H1 (cell line): ENCODE data around the gene COLEC11. TPM values are rescaled to one million over a fixed set of nuclear protein-coding genes. Genes with fewer than 3 reads are reported as not detected.

ENCODE experiments used
- CTCF ChIA-PET: fragments of 300-600 bp; sonication (Branson Sonifier 250); formaldehyde crosslinking; loops from one replicate; lab custom pipeline; 2021; ENCODE audit not compliant: partially characterized antibody; lab: Charles Lee
- POLR2A ChIA-PET: fragments of 300-600 bp; sonication (Branson Sonifier 250); formaldehyde crosslinking; loops from one replicate; lab custom pipeline; 2021; ENCODE audit warnings: inconsistent platforms; ENCODE audit not compliant: partially characterized antibody; lab: Charles Lee
- DNase-seq, 2 experiments: peaks; one replicate each; pipeline versions ENCODE4 v3.0.0 to v3.0.0-alpha.2; 2010 to 2022; ENCODE audit warnings: low spot score in 2 of 2, low read depth in 1 of 2, mixed read lengths in 1 of 2
- FAIRE-seq: peaks from 2 replicates; lab custom pipeline; 2011; peaks lifted over from hg19 to GRCh38; lab: Jason Lieb, UNC
- H2AFZ ChIP-seq: 2 replicates; pipeline ENCODE4 v1.8.1; 2012; ENCODE audit warnings: low read length, inconsistent platforms
- H2AK5ac ChIP-seq: 2 replicates; pipeline ENCODE4 v1.6.1; 2013; ENCODE audit warnings: low read depth, low read length
- H2BK120ac ChIP-seq: replicated peaks from 2 replicates; pipeline ENCODE3; 2013; ENCODE audit warnings: low read depth, low read length, inconsistent platforms
- H2BK12ac ChIP-seq: 2 replicates; pipeline ENCODE4 v1.6.1; 2013; ENCODE audit warnings: low read depth, low read length
- H2BK15ac ChIP-seq: 2 replicates; pipeline ENCODE4 v1.6.1; 2013; ENCODE audit warnings: low read length
- H2BK20ac ChIP-seq: 2 replicates; pipeline ENCODE4 v1.6.1; 2013; ENCODE audit warnings: low read length
- H2BK5ac ChIP-seq: 2 replicates; pipeline ENCODE4 v1.6.1; 2013; ENCODE audit warnings: low read depth, low read length
- H3K14ac ChIP-seq: 2 replicates; pipeline ENCODE4 v1.6.1; 2013; ENCODE audit warnings: inconsistent platforms; ENCODE audit not compliant: insufficient read length
- H3K18ac ChIP-seq: 2 replicates; pipeline ENCODE4 v1.6.1; 2013; ENCODE audit warnings: low read length; ENCODE audit errors: extremely low read depth
- H3K23ac ChIP-seq: 2 replicates; pipeline ENCODE4 v1.6.1; 2013; ENCODE audit warnings: inconsistent platforms; ENCODE audit not compliant: insufficient read length
- H3K23me2 ChIP-seq: 2 replicates; pipeline ENCODE4 v1.6.1; 2013; ENCODE audit warnings: low read depth, low read length
- H3K27ac ChIP-seq: 2 replicates; pipeline ENCODE4 v1.6.1; 2011; ENCODE audit warnings: low read depth, low read length, inconsistent platforms
- H3K27me3 ChIP-seq, 4 experiments: replicated peaks in 1 of 4; 1 replicate in 1 of 4; 2 replicates in 3 of 4; pipeline versions ENCODE4 v1.6.1 to v1.8.1; 2011 to 2013; ENCODE audit warnings: low read length in 3 of 4, mild to moderate bottlenecking in 3 of 4, inconsistent platforms in 2 of 4, mixed read lengths in 2 of 4, moderate library complexity in 1 of 4; ENCODE audit not compliant: control insufficient read depth in 3 of 4, insufficient read depth in 3 of 4; ENCODE audit errors: extremely low read depth in 1 of 4
- H3K36me3 ChIP-seq, 4 experiments: 2 replicates each; pipeline versions ENCODE4 v1.6.1 to v1.8.1; 2011 to 2013; ENCODE audit warnings: mild to moderate bottlenecking in 4 of 4, low read length in 3 of 4, moderate library complexity in 2 of 4, control low read depth in 1 of 4, inconsistent platforms in 1 of 4; ENCODE audit not compliant: insufficient read depth in 4 of 4, control insufficient read depth in 2 of 4
- H3K4ac ChIP-seq: replicated peaks from 2 replicates; pipeline ENCODE3; 2013; ENCODE audit warnings: low read length, low read depth, mixed read lengths, inconsistent platforms; ENCODE audit not compliant: insufficient read length
- H3K4me1 ChIP-seq, 4 experiments: replicated peaks in 1 of 4; 1 replicate in 1 of 4; 2 replicates in 3 of 4; pipeline versions ENCODE4 v1.6.1 to v1.8.1; 2011 to 2013; ENCODE audit warnings: low read length in 3 of 4, inconsistent platforms in 2 of 4, mixed read lengths in 1 of 4; ENCODE audit not compliant: insufficient read depth in 4 of 4, control insufficient read depth in 3 of 4
- H3K4me2 ChIP-seq, 2 experiments: 2 replicates each; pipeline versions ENCODE4 v1.6.1 to v1.8.1; 2011 to 2013; ENCODE audit warnings: low read depth in 2 of 2, low read length in 2 of 2, control low read depth in 1 of 2, inconsistent platforms in 1 of 2, mild to moderate bottlenecking in 1 of 2; ENCODE audit not compliant: insufficient read depth in 1 of 2
- H3K4me3 ChIP-seq, 4 experiments: fragments of 200-600, 300-600 bp in 1 of 4; sonication (generic), shearing (Covaris generic), sonication (Bioruptor Twin) in 1 of 4; 2 replicates each; pipeline versions ENCODE4 v1.5.1 to v1.8.1; 2011 to 2016; ENCODE audit warnings: low read length in 4 of 4, low read depth in 3 of 4, control low read depth in 2 of 4, inconsistent platforms in 2 of 4, mild to moderate bottlenecking in 2 of 4, mixed read lengths in 1 of 4, moderate library complexity in 1 of 4; ENCODE audit not compliant: insufficient read depth in 2 of 4; ENCODE audit errors: extremely low read depth in 1 of 4
- H3K56ac ChIP-seq: replicated peaks from 2 replicates; pipeline ENCODE3; 2013; ENCODE audit warnings: low read depth, mild to moderate bottlenecking, mixed read lengths, low read length, inconsistent platforms; ENCODE audit not compliant: insufficient read length
- H3K79me1 ChIP-seq: 2 replicates; pipeline ENCODE4 v1.6.1; 2013; ENCODE audit warnings: low read depth, low read length, control low read depth
- H3K79me2 ChIP-seq, 2 experiments: 2 replicates each; pipeline versions ENCODE4 v1.6.1 to v1.8.1; 2012 to 2013; ENCODE audit warnings: low read length in 2 of 2, mild to moderate bottlenecking in 2 of 2, inconsistent platforms in 1 of 2; ENCODE audit not compliant: insufficient read depth in 2 of 2, control insufficient read depth in 1 of 2
- H3K9ac ChIP-seq, 4 experiments: replicated peaks in 1 of 4; 1 replicate in 1 of 4; 2 replicates in 3 of 4; pipeline versions ENCODE4 v1.6.1 to v1.8.1; 2011 to 2013; ENCODE audit warnings: low read depth in 3 of 4, low read length in 3 of 4, control low read depth in 2 of 4, mild to moderate bottlenecking in 2 of 4, moderate library complexity in 2 of 4, inconsistent platforms in 1 of 4; ENCODE audit errors: extremely low read depth in 1 of 4
- H3K9me3 ChIP-seq, 2 experiments: 2 replicates each; pipeline versions ENCODE4 v1.6.1 to v1.8.1; 2012 to 2013; ENCODE audit warnings: mild to moderate bottlenecking in 2 of 2, moderate library complexity in 2 of 2, control low read depth in 1 of 2, inconsistent platforms in 1 of 2, low read depth in 1 of 2, low read length in 1 of 2, mixed read lengths in 1 of 2; ENCODE audit not compliant: insufficient read depth in 2 of 2
- H4K20me1 ChIP-seq, 2 experiments: replicated peaks in 1 of 2; 2 replicates each; pipeline versions ENCODE3 to v1.8.1; 2011 to 2013; ENCODE audit warnings: inconsistent platforms in 2 of 2, low read length in 2 of 2, mild to moderate bottlenecking in 1 of 2; ENCODE audit not compliant: insufficient read depth in 2 of 2, control insufficient read depth in 1 of 2
- H4K5ac ChIP-seq: 2 replicates; pipeline ENCODE4 v1.6.1; 2013; ENCODE audit warnings: low read length, low read depth, mixed read lengths, inconsistent platforms; ENCODE audit not compliant: insufficient read length
- H4K8ac ChIP-seq: 2 replicates; pipeline ENCODE4 v1.8.0; 2013; ENCODE audit warnings: mild to moderate bottlenecking, moderate library complexity, low read length, inconsistent platforms; ENCODE audit not compliant: insufficient read depth; ENCODE audit errors: extremely low read depth
- H4K91ac ChIP-seq: replicated peaks from 2 replicates; pipeline ENCODE3; 2013; ENCODE audit warnings: low read length, mixed read lengths, inconsistent platforms; ENCODE audit not compliant: insufficient read length
- SIRT6 ChIP-seq: IDR thresholded peaks from one replicate; pipeline ENCODE4 v1.7.1; 2012; ENCODE audit warnings: low read length, inconsistent platforms
- WGBS, 2 experiments: shearing (Covaris generic) in 1 of 2; methylation state at CpG; one replicate each; pipeline versions ENCODE4 v1.1.6 to v1.1.7; 2013 to 2015; ENCODE audit warnings: low lambda C conversion rate in 2 of 2, mixed read lengths in 2 of 2, inconsistent platforms in 1 of 2, low coverage in 1 of 2, missing lambda C conversion rate in 1 of 2; ENCODE audit not compliant: insufficient replicate concordance in 2 of 2, insufficient coverage in 1 of 2, insufficient read length in 1 of 2; ENCODE audit errors: extremely low coverage in 1 of 2, missing lambda C conversion rate in 1 of 2; 5-methylcytosine and 5-hydroxymethylcytosine counted together
- polyA plus RNA-seq, 7 experiments: library from polyadenylated mRNA; depleted of rRNA in 3 of 7; stranded (reverse) in 5 of 7; unstranded in 2 of 7; fragments of >200 nt in 5 of 7; fragments of 200-250 nt in 2 of 7; gene quantifications; 1 replicate in 5 of 7; 2 replicates in 1 of 7; 4 replicates in 1 of 7; pipeline versions ENCODE4 v1.2.1 to v1.2.3, GENCODE V29; 2011 to 2013; ENCODE audit warnings: missing spikeins in 2 of 7, mixed read lengths in 2 of 7
- total RNA-seq: library from RNA; stranded (reverse); fragmentation: NEBNext Ultra II Directional; extraction: Animal tissue kit (Norgen Biotek cat#: 25700); gene quantifications from 2 replicates; pipeline ENCODE4 v1.2.1, GENCODE V29; 2021
- TF ChIP-seq, protein P1 (sequence below): IDR thresholded peaks from 2 replicates; pipeline ENCODE4 v1.6.1; 2012; ENCODE audit warnings: inconsistent platforms

Gene COLEC11
- total and polyA plus RNA-seq, 2 of the 8 experiments (the other 6 are each of a cell fraction or from before 2014, with no cell fraction given): 0.47 to 0.80 TPM

DNA sequence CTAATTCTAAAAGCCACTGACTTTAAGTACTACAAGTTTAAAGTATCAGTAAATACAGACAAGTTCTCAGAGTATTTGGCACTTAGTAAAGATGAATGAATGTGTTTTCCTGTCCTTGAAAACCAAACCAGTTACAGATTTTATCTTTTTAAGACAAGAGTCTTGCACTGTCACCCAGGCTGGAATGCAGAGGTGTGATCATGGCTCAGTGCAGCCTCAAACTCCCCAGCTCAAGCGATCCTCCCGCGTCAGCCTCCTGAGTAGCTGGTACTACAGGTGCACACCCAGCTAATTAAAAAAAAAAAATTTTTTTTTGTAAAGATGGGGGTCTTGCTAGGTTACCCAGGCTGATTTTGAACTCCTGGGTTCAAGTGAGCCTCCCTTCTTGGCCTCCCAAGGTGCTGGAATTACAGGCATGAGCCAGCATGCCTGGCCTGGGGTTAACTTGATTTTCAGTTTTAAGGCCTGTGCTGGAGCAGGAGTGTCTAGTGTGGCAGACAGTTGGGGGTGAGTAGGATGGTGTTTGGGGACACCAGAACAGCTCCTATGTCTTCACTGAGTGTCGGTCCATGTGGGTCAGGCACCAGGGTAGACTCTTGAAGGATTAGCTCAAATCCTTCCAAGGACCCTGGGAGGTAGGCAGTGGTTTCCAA is 10.2 kb upstream of the COLEC11 start:
- Histone ChIP-seq H4K5ac (no peak overlapping the region), H3K4me3 (no peak overlapping the region), H3K79me1 (no peaks in the 10 kb centered on the region; the same call in 1 of the 2 replicates), H4K91ac (no peak overlapping the region), H2AK5ac (no peak overlapping the region), H2AFZ (no peak overlapping the region), H3K14ac (no peak overlapping the region), H3K18ac (no peak overlapping the region), H3K9me3 (no peaks in the 10 kb centered on the region), H3K27me3 (no peaks in the 10 kb centered on the region), H2BK20ac (no peak overlapping the region), H3K9ac (no peak overlapping the region), H3K4me1 (no peaks in the 10 kb centered on the region), H4K8ac (no peak overlapping the region), H2BK15ac (no peak overlapping the region), H2BK120ac (no peak overlapping the region), H3K79me2 (peaks cover 0 to 18% of the 10 kb centered on the region in 2 experiments; a peak in 2 of 4 replicates), H3K36me3 (peaks cover 18 to 49% (median 34%) of the 10 kb centered on the region in 4 experiments), H2BK5ac (no peak overlapping the region), H3K56ac (no peak overlapping the region), H3K23me2 (no peaks in the 10 kb centered on the region), H4K20me1 (peaks cover 9 to 14% of the 10 kb centered on the region in 2 experiments), H3K4ac (no peak overlapping the region), H3K27ac (no peak overlapping the region), H3K4me2 (no peak overlapping the region)
- ChIA-PET CTCF (interaction anchor here (0.8 to 1.9 kb wide), 5 partner anchors 10 to 161 kb away, joined by 3 to 5 read pairs (median 4); partner anchors contain the start of gene COLEC11), POLR2A (interaction anchor here (1.0 to 17.0 kb wide), 7 partner anchors 7 to 67 kb away, joined by 3 to 373 read pairs (median 5); partner anchors contain the start of genes COLEC11 and RNASEH1)
- WGBS, 2 experiments: 45% methylated on average over 4 of the region's 4 CpGs; no CpG with 5 or more reads in 1 of the 2 experiments
- DNase-seq: no peak
- no peak for FAIRE-seq
- TF ChIP-seq, protein P1, sequence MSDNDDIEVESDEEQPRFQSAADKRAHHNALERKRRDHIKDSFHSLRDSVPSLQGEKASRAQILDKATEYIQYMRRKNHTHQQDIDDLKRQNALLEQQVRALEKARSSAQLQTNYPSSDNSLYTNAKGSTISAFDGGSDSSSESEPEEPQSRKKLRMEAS: no peak
- no peak for TF ChIP-seq SIRT6
- TF ChIP-seq, all 59 proteins: peak for 0
- Histone ChIP-seq H3K23ac (no peak overlapping the region), H2BK12ac (no peak overlapping the region)
